H1 (cell line): ENCODE data around the gene EFNA3. TPM values are rescaled to one million over a fixed set of nuclear protein-coding genes. Genes with fewer than 3 reads are reported as not detected.

Experiments
- CTCF ChIA-PET: fragments of 300-600 bp; sonication (Branson Sonifier 250); formaldehyde crosslinking; loops from one replicate; lab custom pipeline; 2021; ENCODE audit not compliant: partially characterized antibody; lab: Charles Lee
- POLR2A ChIA-PET: fragments of 300-600 bp; sonication (Branson Sonifier 250); formaldehyde crosslinking; loops from one replicate; lab custom pipeline; 2021; ENCODE audit warnings: inconsistent platforms; ENCODE audit not compliant: partially characterized antibody; lab: Charles Lee
- DNase-seq, 2 experiments: peaks; one replicate each; pipeline versions ENCODE4 v3.0.0 to v3.0.0-alpha.2; 2010 to 2022; ENCODE audit warnings: low spot score in 2 of 2, low read depth in 1 of 2, mixed read lengths in 1 of 2
- FAIRE-seq: peaks from 2 replicates; lab custom pipeline; 2011; peaks lifted over from hg19 to GRCh38; lab: Jason Lieb, UNC
- H2AFZ ChIP-seq: 2 replicates; pipeline ENCODE4 v1.8.1; 2012; ENCODE audit warnings: low read length, inconsistent platforms
- H2AK5ac ChIP-seq: 2 replicates; pipeline ENCODE4 v1.6.1; 2013; ENCODE audit warnings: low read depth, low read length
- H2BK120ac ChIP-seq: replicated peaks from 2 replicates; pipeline ENCODE3; 2013; ENCODE audit warnings: low read depth, low read length, inconsistent platforms
- H2BK12ac ChIP-seq: 2 replicates; pipeline ENCODE4 v1.6.1; 2013; ENCODE audit warnings: low read depth, low read length
- H2BK15ac ChIP-seq: 2 replicates; pipeline ENCODE4 v1.6.1; 2013; ENCODE audit warnings: low read length
- H2BK20ac ChIP-seq: 2 replicates; pipeline ENCODE4 v1.6.1; 2013; ENCODE audit warnings: low read length
- H2BK5ac ChIP-seq: 2 replicates; pipeline ENCODE4 v1.6.1; 2013; ENCODE audit warnings: low read depth, low read length
- H3K14ac ChIP-seq: 2 replicates; pipeline ENCODE4 v1.6.1; 2013; ENCODE audit warnings: inconsistent platforms; ENCODE audit not compliant: insufficient read length
- H3K18ac ChIP-seq: 2 replicates; pipeline ENCODE4 v1.6.1; 2013; ENCODE audit warnings: low read length; ENCODE audit errors: extremely low read depth
- H3K23ac ChIP-seq: 2 replicates; pipeline ENCODE4 v1.6.1; 2013; ENCODE audit warnings: inconsistent platforms; ENCODE audit not compliant: insufficient read length
- H3K23me2 ChIP-seq: 2 replicates; pipeline ENCODE4 v1.6.1; 2013; ENCODE audit warnings: low read depth, low read length
- H3K27ac ChIP-seq: 2 replicates; pipeline ENCODE4 v1.6.1; 2011; ENCODE audit warnings: low read depth, low read length, inconsistent platforms
- H3K27me3 ChIP-seq, 4 experiments: replicated peaks in 1 of 4; 1 replicate in 1 of 4; 2 replicates in 3 of 4; pipeline versions ENCODE4 v1.6.1 to v1.8.1; 2011 to 2013; ENCODE audit warnings: low read length in 3 of 4, mild to moderate bottlenecking in 3 of 4, inconsistent platforms in 2 of 4, mixed read lengths in 2 of 4, moderate library complexity in 1 of 4; ENCODE audit not compliant: control insufficient read depth in 3 of 4, insufficient read depth in 3 of 4; ENCODE audit errors: extremely low read depth in 1 of 4
- H3K36me3 ChIP-seq, 4 experiments: 2 replicates each; pipeline versions ENCODE4 v1.6.1 to v1.8.1; 2011 to 2013; ENCODE audit warnings: mild to moderate bottlenecking in 4 of 4, low read length in 3 of 4, moderate library complexity in 2 of 4, control low read depth in 1 of 4, inconsistent platforms in 1 of 4; ENCODE audit not compliant: insufficient read depth in 4 of 4, control insufficient read depth in 2 of 4
- H3K4ac ChIP-seq: replicated peaks from 2 replicates; pipeline ENCODE3; 2013; ENCODE audit warnings: low read length, low read depth, mixed read lengths, inconsistent platforms; ENCODE audit not compliant: insufficient read length
- H3K4me1 ChIP-seq, 4 experiments: replicated peaks in 1 of 4; 1 replicate in 1 of 4; 2 replicates in 3 of 4; pipeline versions ENCODE4 v1.6.1 to v1.8.1; 2011 to 2013; ENCODE audit warnings: low read length in 3 of 4, inconsistent platforms in 2 of 4, mixed read lengths in 1 of 4; ENCODE audit not compliant: insufficient read depth in 4 of 4, control insufficient read depth in 3 of 4
- H3K4me2 ChIP-seq, 2 experiments: 2 replicates each; pipeline versions ENCODE4 v1.6.1 to v1.8.1; 2011 to 2013; ENCODE audit warnings: low read depth in 2 of 2, low read length in 2 of 2, control low read depth in 1 of 2, inconsistent platforms in 1 of 2, mild to moderate bottlenecking in 1 of 2; ENCODE audit not compliant: insufficient read depth in 1 of 2
- H3K4me3 ChIP-seq, 4 experiments: fragments of 200-600, 300-600 bp in 1 of 4; sonication (generic), shearing (Covaris generic), sonication (Bioruptor Twin) in 1 of 4; 2 replicates each; pipeline versions ENCODE4 v1.5.1 to v1.8.1; 2011 to 2016; ENCODE audit warnings: low read length in 4 of 4, low read depth in 3 of 4, control low read depth in 2 of 4, inconsistent platforms in 2 of 4, mild to moderate bottlenecking in 2 of 4, mixed read lengths in 1 of 4, moderate library complexity in 1 of 4; ENCODE audit not compliant: insufficient read depth in 2 of 4; ENCODE audit errors: extremely low read depth in 1 of 4
- H3K56ac ChIP-seq: replicated peaks from 2 replicates; pipeline ENCODE3; 2013; ENCODE audit warnings: low read depth, mild to moderate bottlenecking, mixed read lengths, low read length, inconsistent platforms; ENCODE audit not compliant: insufficient read length
- H3K79me1 ChIP-seq: 2 replicates; pipeline ENCODE4 v1.6.1; 2013; ENCODE audit warnings: low read depth, low read length, control low read depth
- H3K79me2 ChIP-seq, 2 experiments: 2 replicates each; pipeline versions ENCODE4 v1.6.1 to v1.8.1; 2012 to 2013; ENCODE audit warnings: low read length in 2 of 2, mild to moderate bottlenecking in 2 of 2, inconsistent platforms in 1 of 2; ENCODE audit not compliant: insufficient read depth in 2 of 2, control insufficient read depth in 1 of 2
- H3K9ac ChIP-seq, 4 experiments: replicated peaks in 1 of 4; 1 replicate in 1 of 4; 2 replicates in 3 of 4; pipeline versions ENCODE4 v1.6.1 to v1.8.1; 2011 to 2013; ENCODE audit warnings: low read depth in 3 of 4, low read length in 3 of 4, control low read depth in 2 of 4, mild to moderate bottlenecking in 2 of 4, moderate library complexity in 2 of 4, inconsistent platforms in 1 of 4; ENCODE audit errors: extremely low read depth in 1 of 4
- H3K9me3 ChIP-seq, 2 experiments: 2 replicates each; pipeline versions ENCODE4 v1.6.1 to v1.8.1; 2012 to 2013; ENCODE audit warnings: mild to moderate bottlenecking in 2 of 2, moderate library complexity in 2 of 2, control low read depth in 1 of 2, inconsistent platforms in 1 of 2, low read depth in 1 of 2, low read length in 1 of 2, mixed read lengths in 1 of 2; ENCODE audit not compliant: insufficient read depth in 2 of 2
- H4K20me1 ChIP-seq, 2 experiments: replicated peaks in 1 of 2; 2 replicates each; pipeline versions ENCODE3 to v1.8.1; 2011 to 2013; ENCODE audit warnings: inconsistent platforms in 2 of 2, low read length in 2 of 2, mild to moderate bottlenecking in 1 of 2; ENCODE audit not compliant: insufficient read depth in 2 of 2, control insufficient read depth in 1 of 2
- H4K5ac ChIP-seq: 2 replicates; pipeline ENCODE4 v1.6.1; 2013; ENCODE audit warnings: low read length, low read depth, mixed read lengths, inconsistent platforms; ENCODE audit not compliant: insufficient read length
- H4K8ac ChIP-seq: 2 replicates; pipeline ENCODE4 v1.8.0; 2013; ENCODE audit warnings: mild to moderate bottlenecking, moderate library complexity, low read length, inconsistent platforms; ENCODE audit not compliant: insufficient read depth; ENCODE audit errors: extremely low read depth
- H4K91ac ChIP-seq: replicated peaks from 2 replicates; pipeline ENCODE3; 2013; ENCODE audit warnings: low read length, mixed read lengths, inconsistent platforms; ENCODE audit not compliant: insufficient read length
- PHF8 ChIP-seq: fragments of 200-600 bp; sonication (generic); conservative IDR thresholded peaks from 2 replicates; pipeline ENCODE4 v1.7.1; 2012; ENCODE audit warnings: low read depth, mild to moderate bottlenecking, inconsistent platforms, low read length, moderate library complexity
- SIN3A ChIP-seq, 2 experiments: IDR thresholded peaks in 1 of 2; conservative IDR thresholded peaks in 1 of 2; 2 replicates each; pipeline ENCODE4 v1.6.1; 2011 to 2012; ENCODE audit warnings: low read length in 2 of 2, improper control_type of control experiment in 1 of 2, low read depth in 1 of 2, mild to moderate bottlenecking in 1 of 2
- WGBS, 2 experiments: shearing (Covaris generic) in 1 of 2; methylation state at CpG; one replicate each; pipeline versions ENCODE4 v1.1.6 to v1.1.7; 2013 to 2015; ENCODE audit warnings: low lambda C conversion rate in 2 of 2, mixed read lengths in 2 of 2, inconsistent platforms in 1 of 2, low coverage in 1 of 2, missing lambda C conversion rate in 1 of 2; ENCODE audit not compliant: insufficient replicate concordance in 2 of 2, insufficient coverage in 1 of 2, insufficient read length in 1 of 2; ENCODE audit errors: extremely low coverage in 1 of 2, missing lambda C conversion rate in 1 of 2; 5-methylcytosine and 5-hydroxymethylcytosine counted together
- polyA plus RNA-seq, 7 experiments: library from polyadenylated mRNA; depleted of rRNA in 3 of 7; stranded (reverse) in 5 of 7; unstranded in 2 of 7; fragments of >200 nt in 5 of 7; fragments of 200-250 nt in 2 of 7; gene quantifications; 1 replicate in 5 of 7; 2 replicates in 1 of 7; 4 replicates in 1 of 7; pipeline versions ENCODE4 v1.2.1 to v1.2.3, GENCODE V29; 2011 to 2013; ENCODE audit warnings: missing spikeins in 2 of 7, mixed read lengths in 2 of 7
- total RNA-seq: library from RNA; stranded (reverse); fragmentation: NEBNext Ultra II Directional; extraction: Animal tissue kit (Norgen Biotek cat#: 25700); gene quantifications from 2 replicates; pipeline ENCODE4 v1.2.1, GENCODE V29; 2021

Gene EFNA3
- total and polyA plus RNA-seq, 2 of the 8 experiments (the other 6 are each of a cell fraction or from before 2014, with no cell fraction given), result 10.8 to 13.8 TPM

DNA sequence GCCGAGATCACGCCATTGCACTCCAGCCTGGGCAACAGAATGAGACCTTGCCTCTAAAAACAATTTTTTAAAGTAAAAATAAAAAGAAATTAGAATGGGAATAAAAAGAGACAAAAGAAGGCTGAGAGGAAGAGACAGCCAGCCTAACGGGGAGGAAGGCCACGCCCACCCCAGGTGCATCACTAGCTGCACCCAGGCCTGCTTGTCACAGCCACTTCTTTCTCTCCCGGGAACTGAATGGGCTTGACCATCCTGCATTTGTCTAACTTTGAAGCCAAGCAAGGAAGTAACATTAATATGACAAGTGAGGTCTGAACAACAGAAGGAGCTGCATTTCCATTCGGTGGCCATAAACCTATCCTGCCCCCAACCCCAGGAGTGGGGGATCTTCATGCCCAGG, 28.2 kb downstream of the EFNA3 start:
- FAIRE-seq, result no peak
- TF ChIP-seq SIN3A (conservative IDR thresholded peaks at IDR 0.05 in 1 of 2, IDR thresholded peaks at IDR 0.05 in 1 of 2; ENCODE audit: low read depth in 1 of 2, low read length in 2 of 2) (no peak), PHF8 (no peak)
- TF ChIP-seq, all 59 proteins: peak for 0
- H2BK12ac ChIP-seq, result no peak overlapping the region
- ChIA-PET CTCF (interaction anchor here (0.8 to 3.5 kb wide), 14 partner anchors 8 to 70 kb away, joined by 3 to 29 read pairs (median 4); no protein-coding TSS in a partner anchor), POLR2A (no interaction called here)
- H3K79me2 ChIP-seq, result no peaks in the 10 kb centered on the region
- H2BK120ac ChIP-seq, result no peak overlapping the region
- no peak overlapping the region for H4K8ac ChIP-seq
- no peak overlapping the region for H4K91ac ChIP-seq
- no peak overlapping the region for H3K4me2 ChIP-seq
- H3K4me3 ChIP-seq, result no peak overlapping the region
- H3K14ac ChIP-seq, result no peak overlapping the region
- H2AK5ac ChIP-seq, result no peak overlapping the region
- H3K9me3 ChIP-seq, result no peaks in the 10 kb centered on the region
- H3K23me2 ChIP-seq, result no peaks in the 10 kb centered on the region
- DNase-seq, result no peak
- H4K5ac ChIP-seq, result no peak overlapping the region
- no peak overlapping the region for H3K23ac ChIP-seq
- H2BK5ac ChIP-seq, result no peak overlapping the region
- no peak overlapping the region for H3K18ac ChIP-seq
- no peaks in the 10 kb centered on the region for H3K79me1 ChIP-seq
- no peak overlapping the region for H2BK15ac ChIP-seq
- H2BK20ac ChIP-seq, result no peak overlapping the region
- no peak overlapping the region for H3K56ac ChIP-seq
- H3K36me3 ChIP-seq, result no peaks in the 10 kb centered on the region
- no peaks in the 10 kb centered on the region for H3K27me3 ChIP-seq
- H2AFZ ChIP-seq, result no peak overlapping the region
- peaks cover 0 to 4% of the 10 kb centered on the region in 2 experiments for H4K20me1 ChIP-seq
- 79% methylated on average over 6 of the region's 6 CpGs; no CpG with 5 or more reads in 1 of the 2 experiments for WGBS, 2 experiments
- H3K4me1 ChIP-seq, result no peaks in the 10 kb centered on the region
- H3K9ac ChIP-seq, result no peak overlapping the region
- no peak overlapping the region for H3K4ac ChIP-seq
- no peak overlapping the region for H3K27ac ChIP-seq
